G401 (cell line): Measurements from ENCODE around the gene CAPN15. TPM values are rescaled to one million over a fixed set of nuclear protein-coding genes. Genes with fewer than 3 reads are reported as not detected.
"Not testable (repeated sequence)": the region's sequence is repeated elsewhere in the genome, so short reads cannot be mapped to it uniquely, and the experiment has no call there.

Experiments
- DNase-seq: peaks from one replicate; pipeline ENCODE4 v3.0.0-alpha.2; 2015; ENCODE audit warnings: low spot score
- in situ Hi-C: cut with HindIII; loops from 2 replicates; pipeline ENCODE4 v1.10.0; 2016; ENCODE audit warnings: low sequenced_read_pairs, mixed read lengths
- total RNA-seq: library from RNA; depleted of rRNA; stranded (reverse); fragments of >200 nt; shearing (Covaris generic); gene quantifications from 2 replicates; pipeline ENCODE4 v1.2.3, GENCODE V29; 2014; rRNA removed

CAPN15 gene
- total RNA-seq = 38.8 and 54.3 TPM in 2 replicates

DNA sequence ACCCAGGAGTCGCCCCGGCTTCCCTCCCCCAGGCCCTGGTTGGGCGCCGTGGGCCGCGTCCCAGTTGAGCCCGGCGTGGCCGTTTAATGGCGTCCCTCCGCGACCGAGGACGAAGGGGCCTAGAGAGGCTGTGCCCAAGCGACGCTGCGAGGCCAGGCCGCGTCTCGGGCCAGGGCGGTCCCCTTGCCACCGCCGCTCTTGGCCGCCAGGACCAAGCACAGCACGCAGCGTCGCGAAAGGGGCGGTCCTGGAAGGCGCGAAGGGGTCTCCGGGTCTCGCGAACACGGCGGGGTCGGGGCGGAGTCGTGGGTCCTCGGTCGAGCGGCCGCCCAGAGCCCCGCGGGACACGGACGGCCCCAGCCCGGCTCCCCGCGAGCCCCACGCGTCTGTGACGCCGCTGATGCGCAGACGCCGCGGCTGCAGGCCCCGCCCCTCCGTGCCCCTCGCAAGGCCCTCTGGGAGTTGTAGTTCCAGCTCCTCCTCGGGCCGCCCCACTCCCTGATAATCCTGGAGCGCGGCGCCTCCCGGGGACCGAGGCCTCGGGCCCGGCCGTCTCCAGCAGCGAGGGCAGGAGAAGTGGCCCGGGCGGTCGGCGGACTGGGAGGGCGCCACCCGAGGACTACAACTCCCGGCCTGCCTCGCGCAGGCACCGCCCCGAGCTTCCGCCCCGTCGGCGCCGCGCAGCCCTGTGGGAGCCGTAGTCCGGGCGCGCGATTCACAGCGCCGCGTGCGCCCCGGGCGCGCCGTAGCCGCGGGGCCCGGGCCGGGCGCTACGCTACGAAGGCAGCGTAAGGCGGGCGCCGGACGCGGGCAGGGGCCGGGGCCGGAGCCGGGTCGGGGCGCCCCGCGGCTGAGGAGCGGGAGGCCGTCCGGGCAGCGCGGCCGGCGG lies at the start of gene CAPN15:
CAPN15 (plus strand) TSS at position 698 of the 889 bp plus-strand sequence. CDS start 19,127 bp downstream, outside the sequence.
- DNase-seq = peak; percentile 84
- in situ Hi-C loops = no loop called here

DNA sequence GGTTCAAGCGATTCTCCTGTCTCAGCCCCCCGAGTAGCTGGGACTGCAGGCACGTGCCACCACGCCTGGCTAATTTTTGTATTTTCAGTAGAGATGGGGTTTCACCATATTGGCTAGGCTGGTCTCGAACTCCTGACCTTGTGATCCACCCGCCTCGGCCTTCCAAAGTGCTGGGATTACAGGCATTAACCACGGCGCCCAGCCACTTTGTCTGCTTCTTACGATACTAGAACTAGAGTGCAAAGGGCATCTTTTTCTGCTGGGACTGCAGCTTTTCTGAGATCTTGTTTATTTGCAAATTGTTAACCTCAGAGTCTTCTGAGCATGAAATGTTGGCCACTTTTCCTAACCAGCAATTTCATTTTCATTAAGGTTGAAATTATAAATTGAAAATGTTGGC lies 49.2 kb upstream of the CAPN15 start:
- in situ Hi-C loops, DNase-seq: not testable (repeated sequence)

DNA sequence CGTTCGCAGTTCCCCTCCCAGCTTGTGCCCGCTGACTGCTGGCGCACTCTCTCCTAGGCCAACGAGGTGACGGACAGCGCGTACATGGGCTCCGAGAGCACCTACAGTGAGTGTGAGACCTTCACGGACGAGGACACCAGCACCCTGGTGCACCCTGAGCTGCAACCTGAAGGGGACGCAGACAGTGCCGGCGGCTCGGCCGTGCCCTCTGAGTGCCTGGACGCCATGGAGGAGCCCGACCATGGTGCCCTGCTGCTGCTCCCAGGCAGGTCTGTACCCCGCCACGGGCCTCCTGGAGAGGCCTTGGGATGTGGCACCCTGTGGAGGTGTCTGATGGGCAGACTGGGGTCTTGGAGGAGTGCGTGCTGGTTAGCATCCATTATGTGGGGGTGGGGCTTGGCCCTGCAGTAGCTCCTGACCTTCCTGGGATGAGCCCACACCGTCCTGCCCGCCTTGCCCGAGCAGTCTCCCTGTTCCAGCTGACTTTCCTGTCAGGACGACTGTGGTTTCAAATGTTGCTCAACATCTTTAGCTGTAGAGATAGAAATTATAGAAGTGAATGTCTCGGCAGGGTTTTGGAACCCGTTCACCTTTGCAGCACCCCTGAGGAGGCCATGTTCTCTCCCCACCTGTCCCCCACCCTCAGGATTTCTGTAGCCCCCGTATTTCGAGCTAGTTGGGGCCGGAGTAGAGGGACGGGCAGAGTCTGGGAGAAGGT lies 44.9 kb upstream of the CAPN15 start:
- in situ Hi-C loops = no loop called here
- no peak for DNase-seq

DNA sequence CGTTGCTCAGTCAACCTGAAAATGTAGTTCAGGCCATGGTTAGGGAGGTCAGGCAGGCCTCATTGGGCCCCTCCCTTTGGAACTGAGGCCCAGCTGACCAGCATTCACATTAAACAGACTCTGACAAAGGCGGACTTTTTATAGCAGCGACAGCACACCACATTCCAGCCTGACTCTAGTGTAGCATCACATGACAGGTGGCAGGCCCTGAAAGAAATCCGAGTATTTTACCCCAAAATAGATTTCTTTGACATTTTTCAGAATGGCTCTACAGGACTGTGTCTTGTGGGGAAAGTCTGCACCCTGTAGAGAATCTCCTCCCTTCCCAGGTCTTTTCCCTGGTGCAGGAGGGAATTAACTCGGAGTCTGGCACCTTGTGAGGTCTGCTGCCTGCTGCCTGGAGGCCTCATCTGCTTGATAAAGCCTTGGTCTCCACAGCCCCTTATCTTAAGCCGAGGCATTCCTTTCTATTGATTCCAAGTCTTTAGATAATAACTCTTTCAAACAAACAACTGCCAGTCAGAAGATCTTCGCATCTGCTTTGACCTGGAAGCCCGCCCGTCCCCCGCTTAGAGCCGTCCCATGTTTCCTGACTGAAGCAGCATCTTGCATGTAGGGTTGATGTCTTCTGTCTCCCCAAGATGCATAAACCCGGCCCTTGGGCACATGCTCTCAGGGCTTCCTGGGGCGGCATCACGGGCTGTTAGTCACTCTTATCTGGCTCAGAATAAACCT lies 44.0 kb upstream of the CAPN15 start:
- in situ Hi-C loops = no loop called here
- DNase-seq = no peak

DNA sequence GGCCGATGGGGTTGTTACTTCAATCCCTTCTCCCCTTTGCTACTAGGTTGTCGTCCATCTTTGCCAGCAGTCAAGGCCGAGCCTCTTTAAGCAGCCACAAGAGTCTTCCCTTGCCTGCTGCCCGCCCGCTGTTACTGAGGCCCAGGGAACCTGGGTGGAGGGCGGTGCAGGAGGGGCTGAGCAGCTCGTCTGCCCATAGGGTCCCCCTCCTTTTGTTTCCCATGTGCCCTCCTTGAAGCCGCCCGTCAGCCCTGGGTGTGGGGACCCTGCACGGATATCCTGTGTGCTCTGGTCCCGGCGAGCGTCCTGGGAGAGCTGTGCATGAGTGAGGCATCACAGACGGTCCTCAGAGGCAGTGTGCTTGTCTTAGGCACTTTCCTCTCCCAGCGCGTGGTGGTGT lies 37.9 kb upstream of the CAPN15 start:
- DNase-seq = no peak
- in situ Hi-C loops = no loop called here

DNA sequence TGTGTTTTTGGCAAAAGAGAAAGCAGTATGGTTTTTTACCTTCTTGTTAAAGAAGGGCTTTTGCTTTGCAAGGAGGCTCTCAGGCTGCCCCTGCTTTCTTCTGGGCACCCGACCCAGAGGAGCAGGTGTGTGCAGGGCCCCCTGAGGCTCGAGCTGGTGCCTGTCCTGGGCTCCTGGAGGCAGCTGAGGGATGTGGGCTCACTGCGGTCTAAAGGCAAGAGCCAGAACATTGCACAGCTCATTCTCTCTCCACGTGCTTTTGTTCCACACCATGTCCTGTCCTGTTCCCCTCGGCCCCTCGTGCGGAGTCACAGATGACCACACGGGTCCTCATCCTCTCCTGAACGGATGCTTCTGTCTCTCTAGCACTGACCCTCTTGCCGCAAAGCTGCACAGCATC lies 36.7 kb upstream of the CAPN15 start:
- peak; percentile 62 for DNase-seq
- in situ Hi-C loops = no loop called here

DNA sequence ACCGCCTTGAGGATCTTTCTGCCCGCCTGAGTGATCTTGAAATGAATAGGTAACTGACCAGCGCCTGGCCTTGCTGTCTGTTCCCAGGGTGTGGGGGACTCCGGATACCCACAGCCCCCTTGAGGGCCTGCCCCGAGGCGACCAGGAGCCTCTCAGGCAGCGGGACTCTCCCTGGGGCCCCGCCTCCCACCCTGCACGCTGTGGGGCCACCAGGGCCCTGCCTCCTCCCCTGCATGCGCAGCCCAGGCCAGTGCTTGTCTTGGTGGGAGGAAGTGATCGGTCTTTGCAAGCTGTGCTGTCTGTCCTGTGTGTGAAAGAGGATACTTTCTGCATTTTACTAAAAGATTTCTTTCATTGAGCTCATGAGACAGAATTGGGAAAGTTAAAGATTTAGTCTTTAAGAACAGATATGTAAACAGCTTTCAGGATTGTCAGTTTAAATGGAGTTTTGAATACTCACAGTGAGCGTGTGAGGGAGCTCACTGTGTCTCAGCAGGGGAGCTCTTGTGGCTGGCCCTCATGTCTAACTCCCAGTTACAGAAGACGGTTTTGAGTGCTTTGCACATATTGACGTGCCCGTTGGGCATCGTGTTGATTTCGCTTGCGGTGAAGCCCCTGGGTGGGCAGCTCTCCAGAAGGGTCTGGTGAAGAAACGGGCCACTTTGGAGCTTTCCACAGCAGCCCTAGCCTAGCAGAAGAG lies 36.1 kb upstream of the CAPN15 start:
- DNase-seq = no peak
- in situ Hi-C loops = no loop called here

DNA sequence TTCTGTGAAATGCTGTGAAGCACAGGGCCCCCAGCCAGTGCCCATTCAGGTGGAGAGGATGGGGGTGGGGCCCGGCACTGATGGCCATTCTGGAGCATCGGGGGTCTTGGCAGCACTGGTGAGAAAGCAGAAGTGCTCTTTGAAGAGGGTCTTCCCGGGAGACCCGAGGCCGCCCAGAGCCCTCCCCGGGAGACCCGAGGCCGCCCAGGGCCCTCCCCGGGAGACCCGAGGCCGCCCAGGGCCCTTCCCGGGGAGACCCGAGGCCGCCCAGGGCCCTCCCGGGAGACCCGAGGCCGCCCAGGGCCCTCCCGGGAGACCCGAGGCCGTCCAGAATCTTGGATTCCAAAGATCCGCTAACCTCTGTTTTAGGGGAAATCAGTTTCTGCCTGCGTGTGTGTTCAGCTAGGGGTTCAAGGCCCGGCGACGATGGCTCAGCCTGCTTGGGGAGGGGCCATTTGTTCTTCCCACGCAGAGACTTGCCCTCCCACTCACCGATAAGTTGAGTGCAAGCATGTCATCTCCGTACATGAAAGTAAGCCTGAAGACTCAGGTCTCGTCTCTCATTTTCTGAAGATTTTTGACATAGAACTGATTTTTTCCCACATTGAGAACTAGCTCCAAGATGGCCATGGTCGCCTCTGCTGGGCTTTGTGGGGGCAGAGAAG lies 35.2 kb upstream of the CAPN15 start:
- no peak for DNase-seq
- in situ Hi-C loops = no loop called here

DNA sequence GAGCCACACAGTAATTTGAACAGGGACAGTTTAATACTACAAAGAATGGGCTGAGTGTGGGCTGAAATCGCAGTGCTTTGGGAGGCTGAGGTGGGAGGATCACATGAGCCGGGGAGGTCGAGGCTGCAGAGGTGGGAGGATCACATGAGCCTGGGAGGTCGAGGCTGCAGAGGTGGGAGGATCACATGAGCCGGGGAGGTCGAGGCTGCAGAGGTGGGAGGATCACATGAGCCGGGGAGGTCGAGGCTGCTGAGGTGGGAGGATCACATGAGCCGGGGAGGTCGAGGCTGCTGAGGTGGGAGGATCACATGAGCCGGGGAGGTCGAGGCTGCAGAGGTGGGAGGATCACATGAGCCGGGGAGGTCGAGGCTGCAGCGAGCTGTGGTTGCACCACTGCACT lies 32.8 kb upstream of the CAPN15 start:
- DNase-seq, in situ Hi-C loops: not testable (repeated sequence)

DNA sequence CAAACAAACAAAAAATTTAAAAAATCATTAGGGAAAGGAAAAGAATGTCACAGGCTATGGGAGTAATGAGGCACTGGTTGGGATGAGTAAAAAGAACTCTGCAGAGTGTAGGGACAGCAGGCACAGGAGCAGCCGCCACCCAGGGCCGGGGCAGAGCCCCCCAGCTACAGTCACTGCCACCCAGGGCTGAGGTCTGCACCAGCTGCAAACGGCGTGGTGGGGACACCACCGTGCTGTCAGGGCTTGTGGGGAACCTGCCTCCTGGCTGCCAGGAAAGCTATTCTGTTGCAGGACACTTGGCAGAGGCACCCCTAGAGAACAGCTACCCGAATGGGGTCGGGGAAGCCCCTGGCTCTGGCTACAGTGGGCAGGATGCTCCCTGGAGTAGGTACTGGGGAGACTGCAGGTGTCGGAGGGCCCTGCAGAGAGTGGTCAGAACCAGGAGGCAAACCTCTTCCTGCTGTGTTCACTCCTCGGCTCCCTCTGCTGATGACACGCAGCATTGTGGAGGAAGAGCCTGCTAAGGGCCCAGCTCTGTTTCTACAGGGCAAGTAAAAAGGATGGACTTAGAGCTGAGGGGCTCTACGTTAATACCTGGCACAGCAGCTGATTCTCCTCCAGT lies 32.3 kb upstream of the CAPN15 start:
- in situ Hi-C loops = no loop called here
- peak; percentile 65 for DNase-seq

DNA sequence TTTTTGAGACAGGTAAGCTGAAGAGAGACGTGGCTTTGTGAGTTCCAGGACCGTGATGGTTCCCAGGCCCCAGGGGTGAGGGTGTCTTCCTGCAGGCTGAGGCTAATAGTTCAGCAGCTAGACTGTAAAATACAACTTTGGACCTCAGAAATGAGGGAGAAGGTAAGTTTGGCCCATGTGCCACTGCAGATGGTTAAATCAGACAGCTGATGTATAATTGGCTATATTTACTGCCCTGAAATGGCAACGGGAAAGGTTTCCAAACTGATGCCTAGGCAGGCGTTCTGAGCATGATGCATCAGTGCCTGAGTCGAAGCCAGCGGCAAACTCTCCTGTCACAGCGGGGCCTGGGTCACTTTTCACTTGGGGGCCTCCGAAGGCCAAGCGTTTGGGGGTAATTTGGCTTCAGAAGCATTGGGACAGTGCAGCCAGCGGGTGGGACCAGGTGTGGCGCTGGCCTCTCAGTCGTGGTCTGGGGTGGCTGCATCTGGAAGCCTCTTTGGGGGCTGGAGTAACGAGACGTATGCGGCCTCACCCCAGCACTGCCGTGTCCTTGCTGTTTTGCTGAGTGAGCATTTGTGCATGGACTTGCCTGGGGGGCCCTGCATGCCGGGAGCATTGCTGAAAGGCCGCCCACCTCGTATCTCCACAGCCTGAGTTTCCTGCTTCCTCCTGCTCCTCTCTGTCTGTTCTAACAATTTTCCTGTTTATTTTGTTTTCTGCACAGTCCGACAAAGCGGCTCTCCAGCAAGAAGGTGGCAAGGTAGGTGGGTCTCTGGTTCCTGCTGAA lies 31.2 kb upstream of the CAPN15 start:
- DNase-seq = no peak
- in situ Hi-C loops = no loop called here

DNA sequence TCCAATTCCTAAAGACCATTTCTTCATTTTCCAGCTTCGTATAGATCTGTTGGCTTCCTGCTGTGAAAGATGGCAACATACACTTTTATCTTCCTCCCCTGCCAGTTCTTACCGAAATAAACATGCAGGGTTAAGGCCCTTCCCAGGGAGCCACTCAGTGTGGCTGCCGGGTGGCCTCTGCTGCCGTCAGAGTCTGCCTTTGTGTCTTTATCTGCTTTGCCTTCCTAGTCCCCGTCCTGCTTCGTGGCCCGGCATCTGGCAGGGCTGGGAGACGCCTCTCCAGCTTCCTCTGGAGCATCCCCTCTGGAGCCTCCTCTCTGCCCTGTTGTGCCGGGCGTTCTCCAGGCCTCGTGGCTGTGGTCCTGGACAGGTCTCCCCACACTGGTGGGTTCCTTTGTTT lies 30.3 kb upstream of the CAPN15 start:
- no peak for DNase-seq
- in situ Hi-C loops = no loop called here

DNA sequence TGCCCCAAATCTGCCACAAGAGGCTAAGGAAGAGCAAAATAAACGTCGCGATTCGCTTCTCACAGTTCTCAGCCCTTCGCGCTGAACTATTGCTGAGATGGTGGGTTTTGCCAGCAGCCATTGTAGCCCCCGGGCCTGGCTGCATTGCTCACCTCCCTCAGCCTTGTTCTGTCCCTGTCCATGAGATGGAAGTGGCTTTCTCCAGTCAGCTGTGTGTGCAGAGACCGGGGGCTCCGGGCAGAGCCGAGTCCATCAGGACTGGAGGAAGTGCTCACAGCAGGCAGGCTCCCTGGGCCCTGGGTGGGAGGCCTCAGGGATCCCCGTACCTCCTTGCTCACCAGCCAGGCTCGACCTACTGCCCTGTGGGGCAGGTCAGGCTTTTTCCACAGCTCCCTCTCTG lies 27.6 kb upstream of the CAPN15 start:
- in situ Hi-C loops = no loop called here
- no peak for DNase-seq

DNA sequence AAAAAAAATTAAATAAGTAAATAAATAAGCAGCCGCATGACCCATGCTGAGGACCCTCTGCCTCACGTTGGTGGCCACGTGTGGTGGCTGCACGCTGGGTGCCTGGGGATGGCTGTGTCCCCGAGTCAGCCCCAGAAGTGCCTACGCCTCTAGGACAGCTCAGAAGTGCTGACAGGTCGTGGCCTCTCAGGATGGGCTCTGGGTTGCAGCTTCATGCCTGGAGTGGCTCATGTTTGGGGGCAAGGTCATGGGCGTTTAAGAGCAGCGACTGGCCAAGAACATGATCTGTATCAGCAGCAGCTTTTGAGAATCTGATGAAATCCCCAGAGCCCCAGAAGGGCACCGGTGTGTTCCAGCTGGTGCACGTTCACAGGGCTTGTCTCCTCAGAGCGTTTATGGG lies 26.8 kb upstream of the CAPN15 start:
- no peak for DNase-seq
- in situ Hi-C loops = no loop called here

DNA sequence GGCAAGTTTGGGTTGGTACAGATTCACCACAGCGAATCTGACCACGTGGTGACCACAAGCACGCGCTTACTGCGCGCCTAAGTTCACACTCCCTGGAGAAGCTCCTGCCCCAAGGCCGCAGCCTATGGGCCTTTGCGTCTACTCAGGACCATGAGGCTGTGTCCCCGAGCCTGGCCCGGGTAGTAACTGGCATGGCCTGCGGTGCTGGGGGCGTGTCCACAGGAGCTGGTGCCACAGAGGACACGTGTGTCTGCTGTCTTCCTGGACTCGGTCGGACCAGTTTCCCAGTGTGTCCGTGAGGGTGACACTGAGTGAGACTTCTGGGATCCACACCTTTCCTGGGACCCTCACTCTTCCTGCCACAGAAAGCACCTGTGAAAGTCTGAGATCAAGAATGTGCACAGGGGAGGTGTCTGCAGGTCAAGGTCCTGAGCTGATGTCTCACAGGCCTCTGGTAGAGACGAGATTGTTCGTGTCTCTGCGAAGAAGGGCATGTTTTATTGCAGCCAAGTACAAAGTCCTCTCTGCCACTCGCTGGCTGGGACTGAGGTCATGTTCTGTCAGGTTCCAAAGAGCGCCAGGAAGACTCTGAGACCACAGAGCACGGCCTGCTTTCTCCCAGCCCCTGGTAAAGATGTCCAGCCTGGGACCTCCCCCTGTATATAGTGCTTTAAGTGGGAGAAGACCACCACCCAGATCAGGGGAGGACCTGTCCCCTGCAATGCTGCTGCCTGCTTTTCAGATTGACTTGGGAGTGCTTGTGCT lies 25.2 kb upstream of the CAPN15 start:
- DNase-seq = no peak
- in situ Hi-C loops = no loop called here

DNA sequence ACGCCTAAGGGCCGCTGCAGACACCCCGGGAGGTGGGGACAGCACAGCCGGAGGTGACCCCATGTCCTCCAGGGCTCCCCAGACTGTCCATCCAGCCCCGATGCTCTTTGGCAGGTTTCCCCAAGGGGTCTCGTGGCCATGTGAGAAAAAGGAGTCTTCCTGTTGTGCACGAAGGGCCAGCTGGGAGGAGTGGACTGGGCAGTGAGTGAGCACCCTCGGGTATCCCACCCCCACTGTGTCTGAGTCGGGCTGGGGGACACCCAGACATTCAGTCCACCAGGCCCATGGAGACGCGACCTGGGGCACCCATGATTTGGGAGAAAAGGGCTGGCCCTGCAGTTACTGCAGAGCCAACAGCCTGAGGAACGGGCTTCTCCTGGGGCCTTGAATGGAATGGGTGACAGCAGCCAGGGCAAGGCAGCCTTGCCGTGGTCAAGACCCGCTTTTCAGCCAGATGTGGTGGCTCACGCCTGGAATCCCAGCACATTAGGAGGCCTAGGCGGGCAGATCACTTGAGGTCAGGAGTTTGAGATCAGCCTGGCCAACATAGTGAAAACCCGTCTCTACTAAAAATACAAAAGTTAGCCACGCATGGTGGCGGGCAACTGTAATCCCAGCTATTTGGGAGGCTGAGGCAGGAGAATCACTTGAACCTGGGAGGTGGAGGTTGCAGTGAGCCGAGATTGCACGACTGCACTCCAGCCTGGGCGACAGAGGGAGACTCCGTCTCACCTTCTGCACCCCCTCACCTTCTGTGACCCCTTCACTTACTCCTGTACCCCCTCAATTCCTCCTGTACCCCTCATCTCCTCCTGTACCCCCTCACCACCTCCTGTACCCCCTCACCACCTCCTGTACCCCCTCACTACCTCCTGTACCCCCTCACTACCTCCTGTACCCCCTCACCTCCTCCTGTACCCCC lies 24.1 kb upstream of the CAPN15 start:
- DNase-seq = no peak
- in situ Hi-C loops = no loop called here
